HEK293 (cell line): ENCODE data around the gene TAGLN.

Experiments used
- CTCF ChIA-PET: fragments of 350-600 bp; formaldehyde crosslinking; extraction: SDS; loops from one replicate; lab custom pipeline; 2021; ENCODE audit warnings: antibody characterized with exemption; lab: Yijun Ruan, JAX
- POLR2A ChIA-PET: fragments of 300-600 bp; formaldehyde crosslinking; extraction: SDS; loops from one replicate; lab custom pipeline; 2020; ENCODE audit warnings: antibody characterized with exemption, inconsistent platforms; lab: Yijun Ruan, JAX
- H3K27ac ChIP-seq: fragments of 200-500 bp; sonication (Bioruptor generic); 2 replicates; pipeline ENCODE4 v1.5.1; 2014; ENCODE audit warnings: low read depth, low read length, control low read depth, inconsistent platforms; ENCODE audit errors: extremely low read depth
- H3K36me3 ChIP-seq, 2 experiments: fragments of 200-500 bp in 1 of 2; sonication (Bioruptor generic) in 1 of 2; 1 replicate in 1 of 2; 2 replicates in 1 of 2; pipeline ENCODE4 v1.5.1; 2014 to 2017; ENCODE audit warnings: inconsistent platforms in 2 of 2, low read length in 2 of 2; ENCODE audit not compliant: control insufficient read depth in 2 of 2, insufficient read depth in 1 of 2
- H3K4me1 ChIP-seq: fragments of 200-500 bp; sonication (Bioruptor generic); 2 replicates; pipeline ENCODE4 v1.5.1; 2014; ENCODE audit warnings: mild to moderate bottlenecking, low read length, inconsistent platforms; ENCODE audit not compliant: control insufficient read depth, insufficient read depth
- H3K4me3 ChIP-seq: 2 replicates; pipeline ENCODE4 v1.5.1; 2011; ENCODE audit warnings: low read depth, mild to moderate bottlenecking, control low read depth, low read length, moderate library complexity
- H3K9me3 ChIP-seq: fragments of 200-500 bp; sonication (Bioruptor generic); 2 replicates; pipeline ENCODE4 v1.5.1; 2014; ENCODE audit warnings: low read depth, low read length, inconsistent platforms; ENCODE audit not compliant: control insufficient read depth, insufficient read depth
- BCL11B ChIP-seq: fragments of 450-650 bp; formaldehyde crosslinking; IDR thresholded peaks from 2 replicates; pipeline ENCODE4 v1.5.1; 2016; ENCODE audit warnings: low read depth, missing biosample characterization, missing genetic modification characterization
- GLIS1 ChIP-seq: fragments of 450-650 bp; formaldehyde crosslinking; IDR thresholded peaks from 2 replicates; pipeline ENCODE4 v1.5.1; 2016; ENCODE audit warnings: missing biosample characterization, missing genetic modification characterization
- GLIS2 ChIP-seq: fragments of 450-650 bp; formaldehyde crosslinking; IDR thresholded peaks from 2 replicates; pipeline ENCODE4 v1.5.1; 2016; ENCODE audit warnings: missing biosample characterization, missing genetic modification characterization
- KLF7 ChIP-seq: fragments of 450-650 bp; formaldehyde crosslinking; IDR thresholded peaks from 2 replicates; pipeline ENCODE4 v1.5.1; 2016; ENCODE audit warnings: missing biosample characterization, missing genetic modification characterization, borderline replicate concordance
- OSR2 ChIP-seq: fragments of 450-650 bp; formaldehyde crosslinking; IDR thresholded peaks from 2 replicates; pipeline ENCODE4 v1.5.1; 2016; ENCODE audit warnings: missing biosample characterization, missing genetic modification characterization
- YY2 ChIP-seq: fragments of 450-650 bp; formaldehyde crosslinking; IDR thresholded peaks from 2 replicates; pipeline ENCODE4 v1.5.1; 2016; ENCODE audit warnings: missing biosample characterization, missing genetic modification characterization
- ZBTB1 ChIP-seq: fragments of 450-650 bp; formaldehyde crosslinking; IDR thresholded peaks from 2 replicates; pipeline ENCODE4 v1.5.1; 2016; ENCODE audit warnings: missing biosample characterization, missing genetic modification characterization
- ZBTB7A ChIP-seq: fragments of 450-650 bp; formaldehyde crosslinking; IDR thresholded peaks from 2 replicates; pipeline ENCODE4 v1.5.1; 2016; ENCODE audit warnings: low read depth, missing biosample characterization, missing genetic modification characterization
- ZNF202 ChIP-seq: fragments of 450-650 bp; formaldehyde crosslinking; IDR thresholded peaks from 2 replicates; pipeline ENCODE4 v1.5.1; 2016; ENCODE audit warnings: missing biosample characterization, missing genetic modification characterization, borderline replicate concordance
- ZNF335 ChIP-seq: fragments of 450-650 bp; formaldehyde crosslinking; conservative IDR thresholded peaks from 2 replicates; pipeline ENCODE4 v1.5.1; 2016; ENCODE audit warnings: missing biosample characterization, missing genetic modification characterization
- ZNF48 ChIP-seq: fragments of 450-650 bp; formaldehyde crosslinking; IDR thresholded peaks from 2 replicates; pipeline ENCODE4 v1.5.1; 2016; ENCODE audit warnings: missing biosample characterization, missing genetic modification characterization
- ZNF529 ChIP-seq: fragments of 450-650 bp; formaldehyde crosslinking; IDR thresholded peaks from 2 replicates; pipeline ENCODE4 v1.5.1; 2017; ENCODE audit warnings: missing genetic modification characterization, missing biosample characterization; ENCODE audit not compliant: insufficient replicate concordance
- ZNF768 ChIP-seq: fragments of 450-650 bp; formaldehyde crosslinking; IDR thresholded peaks from 2 replicates; pipeline ENCODE4 v1.5.1; 2018; ENCODE audit warnings: missing biosample characterization, mild to moderate bottlenecking, missing genetic modification characterization
- ZNF785 ChIP-seq: fragments of 450-650 bp; formaldehyde crosslinking; IDR thresholded peaks from 2 replicates; pipeline ENCODE4 v1.5.1; 2016; ENCODE audit warnings: missing biosample characterization, missing genetic modification characterization
- ZNF830 ChIP-seq: fragments of 450-650 bp; IDR thresholded peaks from 2 replicates; pipeline ENCODE4 v1.5.0; 2018; ENCODE audit warnings: missing biosample characterization, missing genetic modification characterization, low read depth, mild to moderate bottlenecking, moderate library complexity
- ZNF837 ChIP-seq: fragments of 450-650 bp; formaldehyde crosslinking; IDR thresholded peaks from 2 replicates; pipeline ENCODE4 v1.5.1; 2016; ENCODE audit warnings: missing biosample characterization, missing genetic modification characterization
- ZSCAN18 ChIP-seq: fragments of 450-650 bp; formaldehyde crosslinking; IDR thresholded peaks from 2 replicates; pipeline ENCODE4 v1.5.1; 2016; ENCODE audit warnings: missing biosample characterization, missing genetic modification characterization
- ZXDB ChIP-seq: fragments of 450-650 bp; formaldehyde crosslinking; IDR thresholded peaks from 2 replicates; pipeline ENCODE4 v1.5.1; 2016; ENCODE audit warnings: missing biosample characterization, missing genetic modification characterization
- TF ChIP-seq, protein P1 (sequence below): fragments of 450-650 bp; formaldehyde crosslinking; IDR thresholded peaks from 2 replicates; pipeline ENCODE4 v1.5.1; 2016; ENCODE audit warnings: missing biosample characterization, missing genetic modification characterization

Gene TAGLN

DNA sequence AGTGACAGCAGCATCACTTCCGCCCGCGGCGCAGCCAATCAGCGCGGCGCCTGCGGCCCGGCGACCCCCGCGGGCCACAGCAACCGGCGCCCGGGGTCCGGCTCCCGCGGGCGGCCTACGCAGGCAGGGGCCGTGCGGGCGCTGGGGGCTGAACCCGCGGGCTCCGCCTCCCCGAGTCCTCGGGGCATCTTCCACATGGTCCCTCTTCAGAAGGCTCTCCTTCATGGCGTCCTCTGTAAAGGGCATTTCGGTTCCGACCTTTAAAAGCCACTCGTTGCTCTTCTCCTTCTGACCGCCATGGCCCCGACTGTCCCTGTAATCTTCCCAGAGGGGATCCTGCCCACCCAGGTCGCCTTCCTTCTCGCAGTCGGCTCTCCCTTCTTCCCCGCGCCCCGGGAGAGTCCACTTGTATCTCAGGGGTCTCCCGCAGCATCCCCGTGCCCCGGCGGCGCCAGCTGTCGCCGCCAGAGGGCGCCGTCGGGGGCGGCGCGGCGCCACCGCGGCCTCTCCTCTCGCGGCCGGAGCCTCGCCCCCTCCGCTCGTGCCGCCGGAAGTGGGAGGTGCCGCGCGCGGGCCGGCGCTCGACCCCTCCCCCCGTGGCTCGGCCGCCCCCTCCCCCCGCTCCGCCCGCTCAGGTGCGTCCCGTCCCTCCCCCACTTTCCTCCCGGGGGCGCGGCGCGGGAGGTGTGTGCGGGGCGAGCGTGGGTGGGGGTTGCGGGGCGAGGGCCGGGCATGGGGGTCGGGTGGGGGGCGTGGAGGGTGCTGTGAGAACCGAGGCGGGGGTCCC, 33.1 kb downstream of the TAGLN start, which contains the start of gene RNF214 (continued):
- no peak for TF ChIP-seq ZSCAN18
- TF ChIP-seq ZXDB (tag by site-specific recombination): peak; percentile 69; the same call in 1 of the 2 replicates
- TF ChIP-seq ZBTB1: no peak
- TF ChIP-seq, all 188 proteins: peak for 20

- POLR2A ChIA-PET: interaction anchor here (1.9 to 2.6 kb wide), 2 partner anchors 11 to 83 kb away, joined by 6 to 11 read pairs; partner anchors contain the start of gene BACE1
These were observed 33.8 kb downstream of the TAGLN start for GRCh38 chr11:117232911-117233409.

DNA sequence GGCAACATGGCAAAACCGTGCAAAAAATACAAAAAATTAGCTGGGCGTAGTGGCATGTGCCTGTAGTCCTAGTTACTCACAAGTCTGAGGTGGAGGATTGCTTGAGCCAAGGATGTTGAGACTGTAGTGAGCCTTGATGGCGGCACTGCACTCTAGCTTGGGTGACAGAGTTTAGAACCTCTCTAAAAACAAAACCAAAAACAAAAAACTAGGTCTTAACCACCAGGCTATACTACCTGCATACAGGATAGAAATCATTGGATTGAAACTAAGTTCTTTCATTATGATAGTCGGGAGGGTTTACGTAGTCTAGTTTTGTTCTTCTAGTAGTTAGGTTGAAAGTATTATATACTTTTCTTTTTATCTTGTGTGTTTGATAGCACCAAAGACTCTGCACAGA, 39.1 kb downstream of the TAGLN start:
- H3K4me3 ChIP-seq: no peak overlapping the region
- CTCF ChIA-PET: interaction anchor here (0.5 kb wide), 2 partner anchors 97 to 581 kb away, joined by 3 read pairs; no protein-coding TSS in a partner anchor
- H3K36me3 ChIP-seq: peaks cover 8 to 51% of the 10 kb centered on the region in 2 experiments; a peak in 2 of 3 replicates
- no peaks in the 10 kb centered on the region for H3K4me1 ChIP-seq
- H3K27ac ChIP-seq: no peak overlapping the region
- POLR2A ChIA-PET: no interaction called here
- TF ChIP-seq ZNF529 (tag by site-specific recombination) (no peak), ZNF785 (tag by site-specific recombination) (no peak), ZNF202 (no peak), BCL11B (tag by site-specific recombination) (no peak), ZBTB7A (tag by site-specific recombination) (no peak), ZNF768 (tag by site-specific recombination) (no peak)
- TF ChIP-seq, protein P1, sequence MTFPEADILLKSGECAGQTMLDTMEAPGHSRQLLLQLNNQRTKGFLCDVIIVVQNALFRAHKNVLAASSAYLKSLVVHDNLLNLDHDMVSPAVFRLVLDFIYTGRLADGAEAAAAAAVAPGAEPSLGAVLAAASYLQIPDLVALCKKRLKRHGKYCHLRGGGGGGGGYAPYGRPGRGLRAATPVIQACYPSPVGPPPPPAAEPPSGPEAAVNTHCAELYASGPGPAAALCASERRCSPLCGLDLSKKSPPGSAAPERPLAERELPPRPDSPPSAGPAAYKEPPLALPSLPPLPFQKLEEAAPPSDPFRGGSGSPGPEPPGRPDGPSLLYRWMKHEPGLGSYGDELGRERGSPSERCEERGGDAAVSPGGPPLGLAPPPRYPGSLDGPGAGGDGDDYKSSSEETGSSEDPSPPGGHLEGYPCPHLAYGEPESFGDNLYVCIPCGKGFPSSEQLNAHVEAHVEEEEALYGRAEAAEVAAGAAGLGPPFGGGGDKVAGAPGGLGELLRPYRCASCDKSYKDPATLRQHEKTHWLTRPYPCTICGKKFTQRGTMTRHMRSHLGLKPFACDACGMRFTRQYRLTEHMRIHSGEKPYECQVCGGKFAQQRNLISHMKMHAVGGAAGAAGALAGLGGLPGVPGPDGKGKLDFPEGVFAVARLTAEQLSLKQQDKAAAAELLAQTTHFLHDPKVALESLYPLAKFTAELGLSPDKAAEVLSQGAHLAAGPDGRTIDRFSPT: no peak
- no peaks in the 10 kb centered on the region for H3K9me3 ChIP-seq

More at GRCh38 chr11:117232911-117233409, 33.8 kb downstream of the TAGLN start:
- TF ChIP-seq OSR2 (tag by site-specific recombination): no peak
- TF ChIP-seq GLIS1: peak; percentile 32; the same call in 1 of the 2 replicates
- TF ChIP-seq YY2 (tag by site-specific recombination): no peak
- no peak for TF ChIP-seq ZNF837 (tag by site-specific recombination)
- peak; percentile 75 for TF ChIP-seq GLIS2
- no peak for TF ChIP-seq ZNF202
- TF ChIP-seq KLF7 (tag by site-specific recombination): no peak
- peak; percentile 29; the same call in 1 of the 2 replicates for TF ChIP-seq ZNF335 (tag by site-specific recombination)
- no peak for TF ChIP-seq ZNF830 (tag by site-specific recombination)
- TF ChIP-seq ZNF48 (tag by site-specific recombination): no peak
- Histone ChIP-seq H3K4me1 (no peaks in the 10 kb centered on the region), H3K36me3 (peaks cover 0 to 37% of the 10 kb centered on the region in 2 experiments; a peak in 2 of 3 replicates), H3K9me3 (no peaks in the 10 kb centered on the region), H3K4me3 (peak overlapping the region; percentile 78), H3K27ac (peak overlapping the region; percentile 59; the same call in 1 of the 2 replicates)
- CTCF ChIA-PET: interaction anchor here (0.6 to 0.7 kb wide), 3 partner anchors 11 to 445 kb away, joined by 3 to 4 read pairs (median 3); no protein-coding TSS in a partner anchor
